Stomach smooth muscle (tissue), 2 donors: ENCODE results near the gene EEA1.

Experiments used
- H3K27ac ChIP-seq: one replicate; pipeline ENCODE4 v1.7.0; 2013; ENCODE audit warnings: mild to moderate bottlenecking, low read length, inconsistent platforms
- H3K27me3 ChIP-seq, 2 donors: one replicate each; pipeline ENCODE4 v1.7.0; 2013; ENCODE audit warnings: low read length in 2 of 2; ENCODE audit not compliant: insufficient read depth in 2 of 2, control insufficient read depth in 1 of 2
- H3K36me3 ChIP-seq, 2 donors: one replicate each; pipeline ENCODE4 v1.7.0; 2013; ENCODE audit warnings: low read length in 2 of 2; ENCODE audit not compliant: control insufficient read depth in 2 of 2, insufficient read depth in 2 of 2
- H3K4me1 ChIP-seq: one replicate; pipeline ENCODE4 v1.7.0; 2013; ENCODE audit warnings: low read length; ENCODE audit not compliant: control insufficient read depth, insufficient read depth
- H3K4me3 ChIP-seq, 2 donors: one replicate each; pipeline ENCODE4 v1.7.0; 2013; ENCODE audit warnings: low read length in 2 of 2
- H3K9ac ChIP-seq, 2 donors: one replicate each; pipeline ENCODE4 v1.7.0; 2013; ENCODE audit warnings: low read length in 2 of 2, mild to moderate bottlenecking in 1 of 2
- H3K9me3 ChIP-seq, 2 donors: one replicate each; pipeline ENCODE4 v1.7.0; 2013; ENCODE audit warnings: low read length in 2 of 2; ENCODE audit not compliant: control insufficient read depth in 2 of 2
- donor health status: healthy.
- donor health status: Pancreatic carcinoma.

Gene EEA1

DNA sequence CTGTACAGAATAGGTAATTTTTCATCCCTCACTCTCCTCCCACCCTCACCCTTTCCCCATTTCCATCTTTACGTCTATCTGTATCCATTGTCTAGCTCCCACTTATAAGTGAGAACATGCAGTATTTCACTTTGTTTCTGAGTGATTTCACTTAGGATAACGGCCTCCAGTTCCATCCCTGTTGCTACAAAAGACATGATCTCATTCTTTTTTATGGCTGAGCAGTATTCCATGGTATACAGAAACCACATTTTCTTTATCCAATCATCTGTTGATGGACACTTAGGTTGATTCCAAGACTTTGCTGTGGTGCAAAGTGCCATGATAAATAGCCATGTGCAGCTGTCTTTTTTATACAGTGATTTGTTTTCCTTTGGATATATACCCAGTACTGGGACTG, 16.4 kb downstream of the EEA1 start:
- Histone ChIP-seq H3K27ac (no peak overlapping the region), H3K4me3 (no peak overlapping the region), H3K4me1 (no peaks in the 10 kb centered on the region)

DNA sequence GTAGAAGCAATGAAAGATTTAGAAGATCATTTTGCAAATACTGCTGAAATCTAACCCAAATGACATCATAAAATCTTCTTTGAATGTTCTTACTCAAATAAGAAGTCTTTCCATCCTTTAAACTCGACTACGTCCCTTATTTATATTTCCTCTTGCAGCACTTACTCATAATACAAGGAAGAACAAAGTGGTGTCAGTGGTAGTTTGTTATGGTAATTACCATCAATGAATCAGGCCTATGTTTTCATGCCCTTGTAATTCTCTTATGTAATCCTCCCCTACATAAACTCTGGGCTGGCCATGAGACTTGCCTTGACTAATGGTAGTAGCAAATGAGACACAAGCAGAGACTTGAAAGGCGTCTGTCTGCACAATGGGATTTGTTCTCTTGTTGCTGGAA, 17.0 kb downstream of the EEA1 start:
- H3K4me1 ChIP-seq: no peaks in the 10 kb centered on the region
- no peaks in the 10 kb centered on the region for H3K36me3 ChIP-seq
- H3K9me3 ChIP-seq: peaks cover 0 to 3% of the 10 kb centered on the region in 2 donors
- H3K9ac ChIP-seq: no peak overlapping the region
- H3K27me3 ChIP-seq: no peaks in the 10 kb centered on the region
- no peak overlapping the region for H3K4me3 ChIP-seq
- H3K27ac ChIP-seq: no peak overlapping the region

More for the DNA sequence above, 16.4 kb downstream of the EEA1 start:
- Histone ChIP-seq H3K36me3 (no peaks in the 10 kb centered on the region), H3K27me3 (no peaks in the 10 kb centered on the region), H3K9me3 (peaks cover 0 to 3% of the 10 kb centered on the region in 2 donors), H3K9ac (no peak overlapping the region)

DNA sequence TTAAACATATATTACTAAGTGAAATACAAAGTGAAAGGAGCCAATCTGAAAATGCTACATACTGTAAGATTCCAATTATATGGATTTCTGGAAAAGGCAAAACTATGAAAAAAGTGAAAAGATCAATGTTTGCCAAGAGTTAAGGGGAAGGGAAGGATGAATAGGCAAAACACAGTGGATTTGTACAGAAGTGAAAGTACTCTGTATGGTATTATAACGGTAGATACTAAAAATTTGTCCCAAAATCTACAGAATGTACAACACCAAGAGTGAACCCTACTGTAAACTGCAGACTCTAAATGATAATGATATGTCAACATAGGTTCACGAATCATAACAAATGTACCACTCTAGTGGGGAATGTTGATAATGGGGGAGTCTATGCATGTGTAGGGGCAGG, 17.8 kb downstream of the EEA1 start:
- H3K4me1 ChIP-seq: no peaks in the 10 kb centered on the region
- H3K9me3 ChIP-seq: peaks cover 0 to 3% of the 10 kb centered on the region in 2 donors
- no peaks in the 10 kb centered on the region for H3K36me3 ChIP-seq
- no peaks in the 10 kb centered on the region for H3K27me3 ChIP-seq
- no peak overlapping the region for H3K4me3 ChIP-seq
- no peak overlapping the region for H3K9ac ChIP-seq
- no peak overlapping the region for H3K27ac ChIP-seq

GRCh38 chr12:92908108-92908507, 21.0 kb downstream of the EEA1 start:
- Histone ChIP-seq H3K9me3 (peaks cover 0 to 3% of the 10 kb centered on the region in 2 donors), H3K27ac (no peak overlapping the region), H3K4me1 (no peaks in the 10 kb centered on the region), H3K9ac (no peak overlapping the region), H3K4me3 (no peak overlapping the region), H3K36me3 (no peaks in the 10 kb centered on the region), H3K27me3 (no peaks in the 10 kb centered on the region)

DNA sequence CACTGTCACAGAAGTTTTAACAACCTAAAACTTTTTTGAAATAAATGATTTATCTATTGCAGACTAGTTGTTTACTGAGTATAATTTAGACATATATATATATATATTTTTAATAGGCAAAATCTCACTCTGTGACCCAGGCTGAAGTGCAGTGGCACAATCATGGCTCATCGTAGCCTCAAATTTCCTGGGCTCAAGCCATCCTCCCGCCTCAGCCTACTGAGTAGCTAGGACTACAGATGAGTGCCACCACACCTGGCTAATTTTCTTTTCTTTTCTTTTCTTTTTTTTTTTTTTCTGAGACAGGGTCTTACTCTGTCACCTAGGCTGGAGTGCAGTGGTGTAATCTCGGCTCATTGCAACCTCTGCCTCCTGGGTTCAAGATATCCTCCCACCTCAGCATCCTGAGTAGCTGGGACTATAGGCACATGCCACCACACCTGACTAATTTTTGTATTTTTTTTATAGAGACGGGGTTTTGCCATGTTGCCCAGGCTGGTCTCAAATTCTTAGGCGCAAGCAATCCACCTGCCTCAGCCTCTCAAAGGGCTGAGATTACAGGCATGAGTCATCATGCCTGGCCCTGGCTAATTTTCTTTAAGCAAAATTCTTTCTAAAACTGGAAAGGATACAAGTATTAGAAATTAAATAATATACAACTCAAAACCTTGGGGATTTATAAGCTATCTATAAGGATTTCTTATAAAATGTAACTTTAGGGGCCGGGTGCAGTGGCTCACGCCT, 23.1 kb downstream of the EEA1 start:
- Histone ChIP-seq H3K4me1 (no peaks in the 10 kb centered on the region), H3K4me3 (no peak overlapping the region), H3K9me3 (peaks cover 0 to 3% of the 10 kb centered on the region in 2 donors), H3K9ac (no peak overlapping the region), H3K27ac (no peak overlapping the region), H3K27me3 (no peaks in the 10 kb centered on the region), H3K36me3 (no peaks in the 10 kb centered on the region)

GRCh38 chr12:92905258-92905810, 23.8 kb downstream of the EEA1 start:
- Histone ChIP-seq H3K27ac (no peak overlapping the region), H3K36me3 (no peaks in the 10 kb centered on the region), H3K9ac (no peak overlapping the region), H3K4me1 (no peaks in the 10 kb centered on the region), H3K9me3 (peaks cover 0 to 3% of the 10 kb centered on the region in 2 donors), H3K27me3 (no peaks in the 10 kb centered on the region), H3K4me3 (no peak overlapping the region)

- Histone ChIP-seq H3K27ac (no peak overlapping the region), H3K4me1 (peaks cover 5% of the 10 kb centered on the region), H3K9me3 (no peaks in the 10 kb centered on the region), H3K4me3 (no peak overlapping the region), H3K27me3 (no peaks in the 10 kb centered on the region), H3K9ac (no peak overlapping the region), H3K36me3 (no peaks in the 10 kb centered on the region)
Observed at GRCh38 chr12:92900941-92901340, 28.2 kb downstream of the EEA1 start.

- Histone ChIP-seq H3K9me3 (no peaks in the 10 kb centered on the region), H3K27ac (peak overlapping the region; percentile 66), H3K9ac (no peak overlapping the region), H3K4me3 (peak overlapping the region; percentile 4 to 25), H3K36me3 (no peaks in the 10 kb centered on the region), H3K27me3 (no peaks in the 10 kb centered on the region), H3K4me1 (peaks cover 5% of the 10 kb centered on the region)
Observed at GRCh38 chr12:92899386-92900001, 29.6 kb downstream of the EEA1 start.

- Histone ChIP-seq H3K36me3 (no peaks in the 10 kb centered on the region), H3K9ac (no peak overlapping the region), H3K27me3 (no peaks in the 10 kb centered on the region), H3K4me1 (peaks cover 5% of the 10 kb centered on the region), H3K27ac (no peak overlapping the region), H3K4me3 (no peak overlapping the region), H3K9me3 (no peaks in the 10 kb centered on the region)
Observed at GRCh38 chr12:92898755-92899154, 30.3 kb downstream of the EEA1 start.

DNA sequence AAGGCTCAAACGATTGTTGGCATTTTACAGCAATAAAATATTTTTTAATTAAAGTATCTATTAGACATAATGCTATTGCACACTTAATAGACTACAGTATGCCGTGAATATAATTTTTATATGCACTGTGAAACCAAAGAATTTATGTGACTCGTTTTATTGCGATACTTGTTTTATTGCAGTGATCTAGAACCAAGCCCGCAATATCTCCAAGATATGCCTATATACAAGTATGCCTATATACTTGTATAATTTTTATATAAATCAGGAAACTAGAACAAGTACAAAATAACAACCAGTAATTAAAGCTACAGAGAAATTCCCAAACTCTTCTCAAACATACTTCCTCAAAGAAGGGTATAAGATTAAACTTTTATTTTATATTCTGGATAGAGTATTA, 31.3 kb downstream of the EEA1 start:
- H3K9me3 ChIP-seq: no peaks in the 10 kb centered on the region
- H3K4me3 ChIP-seq: no peak overlapping the region
- no peak overlapping the region for H3K9ac ChIP-seq
- H3K27ac ChIP-seq: no peak overlapping the region
- H3K36me3 ChIP-seq: no peaks in the 10 kb centered on the region
- H3K4me1 ChIP-seq: peaks cover 5% of the 10 kb centered on the region
- no peaks in the 10 kb centered on the region for H3K27me3 ChIP-seq

- Histone ChIP-seq H3K9ac (no peak overlapping the region), H3K4me1 (no peaks in the 10 kb centered on the region), H3K36me3 (no peaks in the 10 kb centered on the region), H3K27ac (no peak overlapping the region), H3K9me3 (no peaks in the 10 kb centered on the region), H3K27me3 (no peaks in the 10 kb centered on the region), H3K4me3 (no peak overlapping the region)
Observed at GRCh38 chr12:92890601-92891106, 38.4 kb downstream of the EEA1 start.
